GM12874 (cell line): Measurements from ENCODE around the gene ANKFN1.
A peak's percentile ranks its signal among the peaks of the same experiment; 100 is the strongest.

Experiments used
- CTCF ChIP-seq: IDR thresholded peaks from 2 replicates; pipeline ENCODE4 v1.5.1; 2011; ENCODE audit warnings: low read depth, mild to moderate bottlenecking, control low read depth, low read length, moderate library complexity; ENCODE audit not compliant: insufficient read depth

Gene ANKFN1

GRCh38 chr17:56482229-56482628 is 329.0 kb downstream of the ANKFN1 start:
- no peak for TF ChIP-seq CTCF

GRCh38 chr17:56486732-56487131 is 333.5 kb downstream of the ANKFN1 start:
- no peak for TF ChIP-seq CTCF

- TF ChIP-seq CTCF, result no peak
Measured at GRCh38 chr17:56488800-56489199, 335.5 kb downstream of the ANKFN1 start.

- no peak for TF ChIP-seq CTCF
Measured at GRCh38 chr17:56489980-56490379, 336.7 kb downstream of the ANKFN1 start.

GRCh38 chr17:56495556-56495955 is 342.3 kb downstream of the ANKFN1 start:
- no peak for TF ChIP-seq CTCF

GRCh38 chr17:56497132-56497531 is 343.9 kb downstream of the ANKFN1 start:
- no peak for TF ChIP-seq CTCF

GRCh38 chr17:56499799-56500388 is 346.6 kb downstream of the ANKFN1 start:
- TF ChIP-seq CTCF, result 0 out of 2 replicates have a peak, but pooled peaks have one; percentile 21

GRCh38 chr17:56502120-56502654 is 348.9 kb downstream of the ANKFN1 start:
- no peak for TF ChIP-seq CTCF
